H9 (cell line): ENCODE data around the gene BRD9. TPM values are rescaled to one million over a fixed set of nuclear protein-coding genes. Genes with fewer than 3 reads are reported as not detected.

Source experiments
- DNase-seq: peaks from one replicate; pipeline ENCODE4 v3.0.0-alpha.2; 2017
- H2AFZ ChIP-seq: one replicate; pipeline ENCODE4 v1.6.1; 2013; ENCODE audit warnings: mild to moderate bottlenecking, low read length, control low read depth, moderate library complexity
- H2AK5ac ChIP-seq: 2 replicates; pipeline ENCODE4 v1.6.1; 2013; ENCODE audit warnings: low read length, control low read depth, mixed read lengths; ENCODE audit not compliant: insufficient read length
- H2BK120ac ChIP-seq: one replicate; pipeline ENCODE4 v1.6.1; 2013; ENCODE audit warnings: low read depth, mild to moderate bottlenecking, low read length, control low read depth, inconsistent platforms; ENCODE audit not compliant: poor library complexity, severe bottlenecking
- H2BK12ac ChIP-seq: 2 replicates; pipeline ENCODE4 v1.6.1; 2013; ENCODE audit warnings: low read length, control low read depth, mixed read lengths, low read depth; ENCODE audit not compliant: insufficient read length
- H2BK15ac ChIP-seq: 2 replicates; pipeline ENCODE4 v1.6.1; 2013; ENCODE audit warnings: low read depth, low read length, control low read depth
- H2BK20ac ChIP-seq: one replicate; pipeline ENCODE4 v1.6.1; 2013; ENCODE audit warnings: low read depth, mild to moderate bottlenecking, low read length, control low read depth, inconsistent platforms; ENCODE audit not compliant: poor library complexity, severe bottlenecking
- H2BK5ac ChIP-seq: 2 replicates; pipeline ENCODE4 v1.6.1; 2013; ENCODE audit warnings: low read length, control low read depth, mixed read lengths; ENCODE audit not compliant: insufficient read length
- H3K14ac ChIP-seq: 2 replicates; pipeline ENCODE4 v1.6.1; 2013; ENCODE audit warnings: low read length, control low read depth; ENCODE audit not compliant: insufficient read depth
- H3K18ac ChIP-seq: 2 replicates; pipeline ENCODE4 v1.6.1; 2013; ENCODE audit warnings: low read depth, mild to moderate bottlenecking, mixed read lengths, low read length, control low read depth; ENCODE audit not compliant: insufficient read length
- H3K23ac ChIP-seq: 2 replicates; pipeline ENCODE4 v1.6.1; 2013; ENCODE audit warnings: low read length, control low read depth, mixed read lengths, low read depth; ENCODE audit not compliant: insufficient read length
- H3K23me2 ChIP-seq: 2 replicates; pipeline ENCODE4 v1.6.1; 2013; ENCODE audit warnings: low read depth, mild to moderate bottlenecking, mixed read lengths, low read length, control low read depth; ENCODE audit not compliant: insufficient read length, poor library complexity, severe bottlenecking
- H3K27ac ChIP-seq: 2 replicates; pipeline ENCODE4 v1.5.1; 2013; ENCODE audit warnings: low read length, control low read depth, mixed read lengths, low read depth; ENCODE audit not compliant: insufficient read length
- H3K27me3 ChIP-seq: 2 replicates; pipeline ENCODE4 v1.6.1; 2013; ENCODE audit warnings: low read length, control low read depth, inconsistent platforms; ENCODE audit not compliant: insufficient read depth
- H3K4ac ChIP-seq: 2 replicates; pipeline ENCODE4 v1.6.1; 2013; ENCODE audit warnings: low read depth, mild to moderate bottlenecking, control low read depth, inconsistent platforms, low read length, moderate library complexity
- H3K4me1 ChIP-seq: 2 replicates; pipeline ENCODE4 v1.6.1; 2013; ENCODE audit warnings: low read length, control low read depth, inconsistent platforms; ENCODE audit not compliant: insufficient read depth
- H3K4me2 ChIP-seq: 2 replicates; pipeline ENCODE4 v1.6.1; 2013; ENCODE audit warnings: low read length, control low read depth, mixed read lengths; ENCODE audit not compliant: insufficient read length, insufficient read depth
- H3K56ac ChIP-seq: 2 replicates; pipeline ENCODE4 v1.6.1; 2013; ENCODE audit warnings: low read depth, mild to moderate bottlenecking, mixed read lengths, low read length, control low read depth; ENCODE audit not compliant: insufficient read length
- H3K79me1 ChIP-seq: 2 replicates; pipeline ENCODE4 v1.6.1; 2013; ENCODE audit warnings: low read depth, mild to moderate bottlenecking, moderate library complexity, low read length, control low read depth, inconsistent platforms; ENCODE audit not compliant: insufficient read depth, poor library complexity, severe bottlenecking
- H3K79me2 ChIP-seq: 2 replicates; pipeline ENCODE4 v1.6.1; 2013; ENCODE audit warnings: low read length, control low read depth, inconsistent platforms; ENCODE audit not compliant: insufficient read depth
- H3K9ac ChIP-seq: 2 replicates; pipeline ENCODE4 v1.6.1; 2013; ENCODE audit warnings: low read length, control low read depth, mixed read lengths; ENCODE audit not compliant: insufficient read length; ENCODE audit errors: extremely low read depth
- H3K9me3 ChIP-seq: one replicate; pipeline ENCODE4 v1.6.1; 2013; ENCODE audit warnings: low read depth, low read length, inconsistent platforms; ENCODE audit not compliant: control insufficient read depth
- H3T11ph ChIP-seq: one replicate; pipeline ENCODE4 v1.6.1; 2013; ENCODE audit warnings: mild to moderate bottlenecking, low read length, control low read depth, inconsistent platforms
- H4K20me1 ChIP-seq: one replicate; pipeline ENCODE4 v1.6.1; 2013; ENCODE audit not compliant: control insufficient read depth, insufficient read length, insufficient read depth
- H4K5ac ChIP-seq: 2 replicates; pipeline ENCODE4 v1.6.1; 2013; ENCODE audit warnings: low read depth, mild to moderate bottlenecking, mixed read lengths, low read length, control low read depth; ENCODE audit not compliant: insufficient read length
- H4K8ac ChIP-seq: replicated peaks from 2 replicates; pipeline ENCODE4 v1.6.1; 2013; ENCODE audit warnings: low read length, control low read depth, mixed read lengths, low read depth; ENCODE audit not compliant: insufficient read length
- H4K91ac ChIP-seq: 2 replicates; pipeline ENCODE4 v1.6.1; 2013; ENCODE audit warnings: low read depth, mild to moderate bottlenecking, moderate library complexity, mixed read lengths, low read length, control low read depth; ENCODE audit not compliant: insufficient read length
- H3K27ac Mint-ChIP-seq, 3 experiments: 2 replicates in 2 of 3; 3 replicates in 1 of 3; pipeline ENCODE4 v1.8.0; 2020 to 2021; ENCODE audit warnings: mixed read lengths in 3 of 3, mild to moderate bottlenecking in 1 of 3, moderate library complexity in 1 of 3
- H3K27me3 Mint-ChIP-seq: 2 replicates; pipeline ENCODE4 v1.8.0; 2021; ENCODE audit warnings: low read depth, mild to moderate bottlenecking, moderate library complexity, mixed read lengths
- H3K36me3 Mint-ChIP-seq, 3 experiments: 2 replicates in 2 of 3; 3 replicates in 1 of 3; pipeline ENCODE4 v1.8.0; 2020 to 2021; ENCODE audit warnings: low read depth in 3 of 3, mixed read lengths in 3 of 3; ENCODE audit not compliant: insufficient read depth in 1 of 3
- H3K4me1 Mint-ChIP-seq, 2 experiments: 2 replicates each; pipeline ENCODE4 v1.8.0; 2020; ENCODE audit warnings: mixed read lengths in 2 of 2
- H3K4me3 Mint-ChIP-seq, 2 experiments: 2 replicates in 1 of 2; 3 replicates in 1 of 2; pipeline ENCODE4 v1.8.0; 2020 to 2021; ENCODE audit warnings: mild to moderate bottlenecking in 2 of 2, mixed read lengths in 2 of 2, moderate library complexity in 1 of 2
- H3K9me3 Mint-ChIP-seq, 2 experiments: 2 replicates in 1 of 2; 3 replicates in 1 of 2; pipeline ENCODE4 v1.8.0; 2020; ENCODE audit warnings: mild to moderate bottlenecking in 2 of 2, mixed read lengths in 2 of 2, moderate library complexity in 1 of 2
- CTCF ChIP-seq: fragments of 200-600 bp; sonication (generic); conservative IDR thresholded peaks from 3 replicates; pipeline ENCODE4 v1.8.0; 2021; ENCODE audit warnings: antibody characterized with exemption, mild to moderate bottlenecking
- WGBS: extraction: QIAGEN DNeasy Blood & Tissue Kit; methylation state at CpG from one replicate; pipeline ENCODE4 v1.1.7; 2013; ENCODE audit warnings: missing lambda C conversion rate, low lambda C conversion rate, mixed read lengths; ENCODE audit not compliant: insufficient read length; ENCODE audit errors: extremely low coverage; 5-methylcytosine and 5-hydroxymethylcytosine counted together
- total RNA-seq: library from RNA; stranded (reverse); gene quantifications from 2 replicates; pipeline ENCODE4 v1.2.1, GENCODE V29; 2021

Gene BRD9
- total RNA-seq, 1 experiment from 2014 or later: 70.5 TPM

- peaks cover 6% of the 10 kb centered on the region for H3K79me1 ChIP-seq
- Mint-ChIP-seq H3K4me3 (no peak overlapping the region), H3K36me3 (peaks cover 66 to 89% (median 80%) of the 10 kb centered on the region in 3 experiments; a peak in 6 of 7 replicates), H3K27ac (no peak overlapping the region), H3K9me3 (no peaks in the 10 kb centered on the region), H3K27me3 (no peaks in the 10 kb centered on the region), H3K4me1 (peaks cover 16 to 18% of the 10 kb centered on the region in 2 experiments)
- H2BK15ac ChIP-seq: no peak overlapping the region
- peaks cover 15% of the 10 kb centered on the region; the same call in 1 of the 2 replicates for H3K79me2 ChIP-seq
- no peak for DNase-seq
- H2AK5ac ChIP-seq: no peak overlapping the region
- H3K9ac ChIP-seq: no peak overlapping the region
- H2BK20ac ChIP-seq: no peak overlapping the region
- H3T11ph ChIP-seq: no peak overlapping the region
- no peak overlapping the region for H3K4ac ChIP-seq
- H3K23me2 ChIP-seq: peaks cover 10% of the 10 kb centered on the region
- H4K91ac ChIP-seq: no peak overlapping the region
- no peak overlapping the region for H3K56ac ChIP-seq
- no peak overlapping the region for H2BK120ac ChIP-seq
- H4K8ac ChIP-seq: no peak overlapping the region
- H3K4me1 ChIP-seq: no peaks in the 10 kb centered on the region
- no peak overlapping the region for H3K14ac ChIP-seq
- H2AFZ ChIP-seq: no peak overlapping the region
- no peak for TF ChIP-seq CTCF
- no peaks in the 10 kb centered on the region for H3K27me3 ChIP-seq
- no peak overlapping the region for H4K5ac ChIP-seq
- H3K4me2 ChIP-seq: no peak overlapping the region
- H4K20me1 ChIP-seq: no peaks in the 10 kb centered on the region
- H3K23ac ChIP-seq: no peak overlapping the region
- no peak overlapping the region for H3K18ac ChIP-seq
- no peaks in the 10 kb centered on the region for H3K9me3 ChIP-seq
- H2BK5ac ChIP-seq: no peak overlapping the region
- WGBS: no CpG with 5 or more reads among the region's 15 CpGs
- H2BK12ac ChIP-seq: no peak overlapping the region
- no peak overlapping the region for H3K27ac ChIP-seq
Observed at GRCh38 chr5:889075-889710, 3.4 kb downstream of the BRD9 start.
